ENCODE measurements around the gene PHF14. TPM values are rescaled to one million over a fixed set of nuclear protein-coding genes. Genes with fewer than 3 reads are reported as not detected.

The PHF14 gene
- total and polyA plus RNA-seq, 4 donors: 6.9 to 24.4 (median 15.3) TPM

DNA sequence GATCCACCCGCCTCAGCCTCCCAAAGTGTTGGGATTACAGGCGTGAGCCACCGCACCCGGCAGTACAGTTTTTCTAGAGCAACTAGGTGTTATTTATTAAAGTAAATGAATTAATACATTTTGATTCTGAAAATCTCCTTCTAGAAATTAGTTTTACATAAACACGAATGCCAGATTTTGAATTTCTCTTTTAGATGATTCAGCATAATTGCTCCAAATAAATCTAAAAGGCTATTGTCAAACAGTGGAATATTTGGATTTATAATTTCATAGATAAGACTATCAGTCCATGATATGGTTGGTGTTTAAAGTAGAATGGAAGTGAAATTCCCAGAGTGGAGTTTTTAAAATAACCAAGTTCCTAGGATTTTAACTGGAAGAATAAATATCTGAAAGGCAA is 1.5 kb upstream of the PHF14 start:
- Histone ChIP-seq H3K27me3 (ENCODE audit: control insufficient read depth in 4 of 4, insufficient read depth in 4 of 4, low read length in 3 of 4) (no peaks in the 10 kb centered on the region), H3K36me3 (ENCODE audit: control insufficient read depth in 4 of 4, insufficient read depth in 3 of 4, low read depth in 1 of 4, low read length in 3 of 4) (peaks cover 0 to 2% (median 0%) of the 10 kb centered on the region in 4 donors), H3K27ac (ENCODE audit: low read depth in 1 of 2, low read length in 2 of 2) (no peak overlapping the region), H3K4me1 (ENCODE audit: control insufficient read depth in 4 of 4, insufficient read depth in 4 of 4, low read length in 3 of 4) (peaks cover 0 to 18% (median 11%) of the 10 kb centered on the region in 4 donors), H3K9me3 (ENCODE audit: control insufficient read depth in 4 of 4, low read length in 3 of 4) (no peaks in the 10 kb centered on the region), H3K4me3 (ENCODE audit: low read depth in 1 of 3, low read length in 3 of 3) (no peak overlapping the region), H3K9ac (ENCODE audit: low read depth in 1 of 2, low read length in 2 of 2) (no peak overlapping the region)
- TF ChIP-seq HNF4A (conservative IDR thresholded peaks at IDR 0.05) (no peak), RXRA (IDR thresholded peaks at IDR 0.05) (no peak), EGR1 (IDR thresholded peaks at IDR 0.05; ENCODE audit: low read depth in 2 of 2) (no peak), ATF3 (IDR thresholded peaks at IDR 0.05) (no peak), NR2F2 (IDR thresholded peaks at IDR 0.05) (no peak), SP1 (IDR thresholded peaks at IDR 0.05) (no peak), HNF4G (IDR thresholded peaks at IDR 0.05) (no peak), TAF1 (conservative IDR thresholded peaks at IDR 0.05) (no peak), JUND (IDR thresholded peaks at IDR 0.05) (no peak), FOXA1 (IDR thresholded peaks at IDR 0.05) (no peak), FOXA2 (IDR thresholded peaks at IDR 0.05) (no peak), ZBTB33 (IDR thresholded peaks at IDR 0.05) (no peak), REST (IDR thresholded peaks at IDR 0.05) (no peak), RAD21 (IDR thresholded peaks at IDR 0.05) (no peak), GABPA (IDR thresholded peaks at IDR 0.05 in 1 of 2, conservative IDR thresholded peaks at IDR 0.05 in 1 of 2) (no peak), YY1 (IDR thresholded peaks at IDR 0.05) (no peak)
- TF ChIP-seq, protein P1, sequence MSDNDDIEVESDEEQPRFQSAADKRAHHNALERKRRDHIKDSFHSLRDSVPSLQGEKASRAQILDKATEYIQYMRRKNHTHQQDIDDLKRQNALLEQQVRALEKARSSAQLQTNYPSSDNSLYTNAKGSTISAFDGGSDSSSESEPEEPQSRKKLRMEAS (IDR thresholded peaks at IDR 0.05): no peak
- TF ChIP-seq, protein P2, sequence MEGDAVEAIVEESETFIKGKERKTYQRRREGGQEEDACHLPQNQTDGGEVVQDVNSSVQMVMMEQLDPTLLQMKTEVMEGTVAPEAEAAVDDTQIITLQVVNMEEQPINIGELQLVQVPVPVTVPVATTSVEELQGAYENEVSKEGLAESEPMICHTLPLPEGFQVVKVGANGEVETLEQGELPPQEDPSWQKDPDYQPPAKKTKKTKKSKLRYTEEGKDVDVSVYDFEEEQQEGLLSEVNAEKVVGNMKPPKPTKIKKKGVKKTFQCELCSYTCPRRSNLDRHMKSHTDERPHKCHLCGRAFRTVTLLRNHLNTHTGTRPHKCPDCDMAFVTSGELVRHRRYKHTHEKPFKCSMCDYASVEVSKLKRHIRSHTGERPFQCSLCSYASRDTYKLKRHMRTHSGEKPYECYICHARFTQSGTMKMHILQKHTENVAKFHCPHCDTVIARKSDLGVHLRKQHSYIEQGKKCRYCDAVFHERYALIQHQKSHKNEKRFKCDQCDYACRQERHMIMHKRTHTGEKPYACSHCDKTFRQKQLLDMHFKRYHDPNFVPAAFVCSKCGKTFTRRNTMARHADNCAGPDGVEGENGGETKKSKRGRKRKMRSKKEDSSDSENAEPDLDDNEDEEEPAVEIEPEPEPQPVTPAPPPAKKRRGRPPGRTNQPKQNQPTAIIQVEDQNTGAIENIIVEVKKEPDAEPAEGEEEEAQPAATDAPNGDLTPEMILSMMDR (IDR thresholded peaks at IDR 0.05; ENCODE audit: low read depth, low read length, missing input control): no peak
- WGBS: 97% methylated on average over 5 of the region's 5 CpGs
- no peak for DNase-seq (ENCODE audit: low spot score)
